Measurements from ENCODE around the gene KLF8. TPM values are rescaled to one million over a fixed set of nuclear protein-coding genes. Genes with fewer than 3 reads are reported as not detected.

Gene KLF8
- total RNA-seq, 1 experiment from 2014 or later, result 11.1 TPM

GRCh38 chrX:56318076-56318475 is 85.9 kb downstream of the KLF8 start:
- ChIA-PET POLR2A (no interaction called here), CTCF (no interaction called here)
- H3K4me1 Mint-ChIP-seq, result no peaks in the 10 kb centered on the region
- H3K4me3 Mint-ChIP-seq, result no peak overlapping the region
- H3K27ac Mint-ChIP-seq, result no peak overlapping the region
- no peak for ATAC-seq
- no peak for DNase-seq (ENCODE audit: low spot score)
- peaks cover 16% of the 10 kb centered on the region for H3K9me3 Mint-ChIP-seq
- no peaks in the 10 kb centered on the region; the same call in 1 of the 2 replicates for H3K27me3 Mint-ChIP-seq (ENCODE audit: low read depth)
- TF ChIP-seq, protein P1, sequence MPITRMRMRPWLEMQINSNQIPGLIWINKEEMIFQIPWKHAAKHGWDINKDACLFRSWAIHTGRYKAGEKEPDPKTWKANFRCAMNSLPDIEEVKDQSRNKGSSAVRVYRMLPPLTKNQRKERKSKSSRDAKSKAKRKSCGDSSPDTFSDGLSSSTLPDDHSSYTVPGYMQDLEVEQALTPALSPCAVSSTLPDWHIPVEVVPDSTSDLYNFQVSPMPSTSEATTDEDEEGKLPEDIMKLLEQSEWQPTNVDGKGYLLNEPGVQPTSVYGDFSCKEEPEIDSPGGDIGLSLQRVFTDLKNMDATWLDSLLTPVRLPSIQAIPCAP (CRISPR knock-in tag; IDR thresholded peaks at IDR 0.05), result no peak
- TF ChIP-seq FOXK1 (CRISPR knock-in tag; IDR thresholded peaks at IDR 0.05) (no peak), JAZF1 (CRISPR knock-in tag; IDR thresholded peaks at IDR 0.05) (no peak), SP1 (CRISPR knock-in tag; conservative IDR thresholded peaks at IDR 0.05) (no peak), ZNF671 (CRISPR knock-in tag; IDR thresholded peaks at IDR 0.05) (no peak), ATF1 (CRISPR knock-in tag; IDR thresholded peaks at IDR 0.05) (no peak), MXD4 (CRISPR knock-in tag; IDR thresholded peaks at IDR 0.05; ENCODE audit: borderline replicate concordance) (no peak), JUN (CRISPR knock-in tag; IDR thresholded peaks at IDR 0.05) (no peak)
- TF ChIP-seq, protein P2, sequence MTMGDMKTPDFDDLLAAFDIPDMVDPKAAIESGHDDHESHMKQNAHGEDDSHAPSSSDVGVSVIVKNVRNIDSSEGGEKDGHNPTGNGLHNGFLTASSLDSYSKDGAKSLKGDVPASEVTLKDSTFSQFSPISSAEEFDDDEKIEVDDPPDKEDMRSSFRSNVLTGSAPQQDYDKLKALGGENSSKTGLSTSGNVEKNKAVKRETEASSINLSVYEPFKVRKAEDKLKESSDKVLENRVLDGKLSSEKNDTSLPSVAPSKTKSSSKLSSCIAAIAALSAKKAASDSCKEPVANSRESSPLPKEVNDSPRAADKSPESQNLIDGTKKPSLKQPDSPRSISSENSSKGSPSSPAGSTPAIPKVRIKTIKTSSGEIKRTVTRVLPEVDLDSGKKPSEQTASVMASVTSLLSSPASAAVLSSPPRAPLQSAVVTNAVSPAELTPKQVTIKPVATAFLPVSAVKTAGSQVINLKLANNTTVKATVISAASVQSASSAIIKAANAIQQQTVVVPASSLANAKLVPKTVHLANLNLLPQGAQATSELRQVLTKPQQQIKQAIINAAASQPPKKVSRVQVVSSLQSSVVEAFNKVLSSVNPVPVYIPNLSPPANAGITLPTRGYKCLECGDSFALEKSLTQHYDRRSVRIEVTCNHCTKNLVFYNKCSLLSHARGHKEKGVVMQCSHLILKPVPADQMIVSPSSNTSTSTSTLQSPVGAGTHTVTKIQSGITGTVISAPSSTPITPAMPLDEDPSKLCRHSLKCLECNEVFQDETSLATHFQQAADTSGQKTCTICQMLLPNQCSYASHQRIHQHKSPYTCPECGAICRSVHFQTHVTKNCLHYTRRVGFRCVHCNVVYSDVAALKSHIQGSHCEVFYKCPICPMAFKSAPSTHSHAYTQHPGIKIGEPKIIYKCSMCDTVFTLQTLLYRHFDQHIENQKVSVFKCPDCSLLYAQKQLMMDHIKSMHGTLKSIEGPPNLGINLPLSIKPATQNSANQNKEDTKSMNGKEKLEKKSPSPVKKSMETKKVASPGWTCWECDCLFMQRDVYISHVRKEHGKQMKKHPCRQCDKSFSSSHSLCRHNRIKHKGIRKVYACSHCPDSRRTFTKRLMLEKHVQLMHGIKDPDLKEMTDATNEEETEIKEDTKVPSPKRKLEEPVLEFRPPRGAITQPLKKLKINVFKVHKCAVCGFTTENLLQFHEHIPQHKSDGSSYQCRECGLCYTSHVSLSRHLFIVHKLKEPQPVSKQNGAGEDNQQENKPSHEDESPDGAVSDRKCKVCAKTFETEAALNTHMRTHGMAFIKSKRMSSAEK (CRISPR knock-in tag; IDR thresholded peaks at IDR 0.05; ENCODE audit: borderline replicate concordance), result no peak
- TF ChIP-seq, protein P3, sequence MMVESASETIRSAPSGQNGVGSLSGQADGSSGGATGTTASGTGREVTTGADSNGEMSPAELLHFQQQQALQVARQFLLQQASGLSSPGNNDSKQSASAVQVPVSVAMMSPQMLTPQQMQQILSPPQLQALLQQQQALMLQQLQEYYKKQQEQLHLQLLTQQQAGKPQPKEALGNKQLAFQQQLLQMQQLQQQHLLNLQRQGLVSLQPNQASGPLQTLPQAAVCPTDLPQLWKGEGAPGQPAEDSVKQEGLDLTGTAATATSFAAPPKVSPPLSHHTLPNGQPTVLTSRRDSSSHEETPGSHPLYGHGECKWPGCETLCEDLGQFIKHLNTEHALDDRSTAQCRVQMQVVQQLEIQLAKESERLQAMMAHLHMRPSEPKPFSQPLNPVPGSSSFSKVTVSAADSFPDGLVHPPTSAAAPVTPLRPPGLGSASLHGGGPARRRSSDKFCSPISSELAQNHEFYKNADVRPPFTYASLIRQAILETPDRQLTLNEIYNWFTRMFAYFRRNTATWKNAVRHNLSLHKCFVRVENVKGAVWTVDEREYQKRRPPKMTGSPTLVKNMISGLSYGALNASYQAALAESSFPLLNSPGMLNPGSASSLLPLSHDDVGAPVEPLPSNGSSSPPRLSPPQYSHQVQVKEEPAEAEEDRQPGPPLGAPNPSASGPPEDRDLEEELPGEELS (CRISPR knock-in tag; IDR thresholded peaks at IDR 0.05), result no peak
- TF ChIP-seq, protein P4, sequence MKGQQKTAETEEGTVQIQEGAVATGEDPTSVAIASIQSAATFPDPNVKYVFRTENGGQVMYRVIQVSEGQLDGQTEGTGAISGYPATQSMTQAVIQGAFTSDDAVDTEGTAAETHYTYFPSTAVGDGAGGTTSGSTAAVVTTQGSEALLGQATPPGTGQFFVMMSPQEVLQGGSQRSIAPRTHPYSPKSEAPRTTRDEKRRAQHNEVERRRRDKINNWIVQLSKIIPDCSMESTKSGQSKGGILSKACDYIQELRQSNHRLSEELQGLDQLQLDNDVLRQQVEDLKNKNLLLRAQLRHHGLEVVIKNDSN (CRISPR knock-in tag; IDR thresholded peaks at IDR 0.05), result no peak
- H3K36me3 Mint-ChIP-seq, result peaks cover 5% of the 10 kb centered on the region

DNA sequence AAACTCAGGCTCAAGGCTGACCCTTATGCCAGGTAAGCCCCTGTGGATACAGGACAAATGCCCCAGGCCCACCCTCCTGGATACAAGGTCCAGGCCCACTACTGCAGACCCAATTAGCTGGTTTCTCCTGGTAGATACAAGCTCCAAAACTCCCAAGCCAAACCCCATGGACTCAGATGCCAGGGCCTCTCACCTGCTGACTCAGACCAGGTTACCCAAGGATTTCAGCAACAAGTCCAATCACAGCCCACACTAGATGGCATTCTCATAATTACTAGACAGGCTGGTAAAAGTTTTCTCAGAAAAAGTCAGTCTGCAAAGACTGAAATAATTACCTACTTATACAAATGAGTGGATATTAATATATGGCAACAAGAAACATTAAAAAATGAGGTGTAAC is 87.0 kb downstream of the KLF8 start:
- Mint-ChIP-seq H3K36me3 (peaks cover 5% of the 10 kb centered on the region), H3K4me1 (no peaks in the 10 kb centered on the region), H3K4me3 (no peak overlapping the region), H3K27me3 (ENCODE audit: low read depth) (no peaks in the 10 kb centered on the region; the same call in none of the 2 replicates), H3K27ac (no peak overlapping the region), H3K9me3 (peaks cover 16% of the 10 kb centered on the region)
- no peak for ATAC-seq
- ChIA-PET CTCF (no interaction called here), POLR2A (no interaction called here)
- no peak for DNase-seq (ENCODE audit: low spot score)
- TF ChIP-seq, protein P5, sequence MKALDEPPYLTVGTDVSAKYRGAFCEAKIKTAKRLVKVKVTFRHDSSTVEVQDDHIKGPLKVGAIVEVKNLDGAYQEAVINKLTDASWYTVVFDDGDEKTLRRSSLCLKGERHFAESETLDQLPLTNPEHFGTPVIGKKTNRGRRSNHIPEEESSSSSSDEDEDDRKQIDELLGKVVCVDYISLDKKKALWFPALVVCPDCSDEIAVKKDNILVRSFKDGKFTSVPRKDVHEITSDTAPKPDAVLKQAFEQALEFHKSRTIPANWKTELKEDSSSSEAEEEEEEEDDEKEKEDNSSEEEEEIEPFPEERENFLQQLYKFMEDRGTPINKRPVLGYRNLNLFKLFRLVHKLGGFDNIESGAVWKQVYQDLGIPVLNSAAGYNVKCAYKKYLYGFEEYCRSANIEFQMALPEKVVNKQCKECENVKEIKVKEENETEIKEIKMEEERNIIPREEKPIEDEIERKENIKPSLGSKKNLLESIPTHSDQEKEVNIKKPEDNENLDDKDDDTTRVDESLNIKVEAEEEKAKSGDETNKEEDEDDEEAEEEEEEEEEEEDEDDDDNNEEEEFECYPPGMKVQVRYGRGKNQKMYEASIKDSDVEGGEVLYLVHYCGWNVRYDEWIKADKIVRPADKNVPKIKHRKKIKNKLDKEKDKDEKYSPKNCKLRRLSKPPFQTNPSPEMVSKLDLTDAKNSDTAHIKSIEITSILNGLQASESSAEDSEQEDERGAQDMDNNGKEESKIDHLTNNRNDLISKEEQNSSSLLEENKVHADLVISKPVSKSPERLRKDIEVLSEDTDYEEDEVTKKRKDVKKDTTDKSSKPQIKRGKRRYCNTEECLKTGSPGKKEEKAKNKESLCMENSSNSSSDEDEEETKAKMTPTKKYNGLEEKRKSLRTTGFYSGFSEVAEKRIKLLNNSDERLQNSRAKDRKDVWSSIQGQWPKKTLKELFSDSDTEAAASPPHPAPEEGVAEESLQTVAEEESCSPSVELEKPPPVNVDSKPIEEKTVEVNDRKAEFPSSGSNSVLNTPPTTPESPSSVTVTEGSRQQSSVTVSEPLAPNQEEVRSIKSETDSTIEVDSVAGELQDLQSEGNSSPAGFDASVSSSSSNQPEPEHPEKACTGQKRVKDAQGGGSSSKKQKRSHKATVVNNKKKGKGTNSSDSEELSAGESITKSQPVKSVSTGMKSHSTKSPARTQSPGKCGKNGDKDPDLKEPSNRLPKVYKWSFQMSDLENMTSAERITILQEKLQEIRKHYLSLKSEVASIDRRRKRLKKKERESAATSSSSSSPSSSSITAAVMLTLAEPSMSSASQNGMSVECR (CRISPR knock-in tag; IDR thresholded peaks at IDR 0.05; ENCODE audit: borderline replicate concordance), result no peak
- TF ChIP-seq ZNF416 (CRISPR knock-in tag; IDR thresholded peaks at IDR 0.05) (no peak), RELA (CRISPR knock-in tag; IDR thresholded peaks at IDR 0.05; ENCODE audit: borderline replicate concordance) (no peak)
- TF ChIP-seq, protein P6, sequence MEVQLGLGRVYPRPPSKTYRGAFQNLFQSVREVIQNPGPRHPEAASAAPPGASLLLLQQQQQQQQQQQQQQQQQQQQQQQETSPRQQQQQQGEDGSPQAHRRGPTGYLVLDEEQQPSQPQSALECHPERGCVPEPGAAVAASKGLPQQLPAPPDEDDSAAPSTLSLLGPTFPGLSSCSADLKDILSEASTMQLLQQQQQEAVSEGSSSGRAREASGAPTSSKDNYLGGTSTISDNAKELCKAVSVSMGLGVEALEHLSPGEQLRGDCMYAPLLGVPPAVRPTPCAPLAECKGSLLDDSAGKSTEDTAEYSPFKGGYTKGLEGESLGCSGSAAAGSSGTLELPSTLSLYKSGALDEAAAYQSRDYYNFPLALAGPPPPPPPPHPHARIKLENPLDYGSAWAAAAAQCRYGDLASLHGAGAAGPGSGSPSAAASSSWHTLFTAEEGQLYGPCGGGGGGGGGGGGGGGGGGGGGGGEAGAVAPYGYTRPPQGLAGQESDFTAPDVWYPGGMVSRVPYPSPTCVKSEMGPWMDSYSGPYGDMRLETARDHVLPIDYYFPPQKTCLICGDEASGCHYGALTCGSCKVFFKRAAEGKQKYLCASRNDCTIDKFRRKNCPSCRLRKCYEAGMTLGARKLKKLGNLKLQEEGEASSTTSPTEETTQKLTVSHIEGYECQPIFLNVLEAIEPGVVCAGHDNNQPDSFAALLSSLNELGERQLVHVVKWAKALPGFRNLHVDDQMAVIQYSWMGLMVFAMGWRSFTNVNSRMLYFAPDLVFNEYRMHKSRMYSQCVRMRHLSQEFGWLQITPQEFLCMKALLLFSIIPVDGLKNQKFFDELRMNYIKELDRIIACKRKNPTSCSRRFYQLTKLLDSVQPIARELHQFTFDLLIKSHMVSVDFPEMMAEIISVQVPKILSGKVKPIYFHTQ (CRISPR knock-in tag; IDR thresholded peaks at IDR 0.05), result no peak
